ENCODE measurements around the gene KCNK7. TPM values are rescaled to one million over a fixed set of nuclear protein-coding genes. Genes with fewer than 3 reads are reported as not detected.

KCNK7 gene
- total RNA-seq, 4 donors from 2014 or later, result 0.99 to 1.2 (median 1.2) TPM

GRCh38 chr11:65559951-65560537 lies 35.6 kb downstream of the KCNK7 start:
- Histone ChIP-seq H3K4me3 (no peak overlapping the region), H3K4me1 (peaks cover 53 to 62% (median 55%) of the 10 kb centered on the region in 4 donors), H3K27me3 (no peaks in the 10 kb centered on the region), H3K27ac (replicated peaks in 1 of 4) (peak overlapping the region; percentile 87 to 99 (median 97)), H3K36me3 (no peaks in the 10 kb centered on the region), H3K9me3 (no peaks in the 10 kb centered on the region)
- intact Hi-C loops (cut with DNase I), result no loop called here
- TF ChIP-seq POLR2AphosphoS5 (IDR thresholded peaks at IDR 0.05) (no peak), CTCF (IDR thresholded peaks at IDR 0.05) (no peak), EP300 (IDR thresholded peaks at IDR 0.05) (no peak), POLR2A (IDR thresholded peaks at IDR 0.05; ENCODE audit: low read depth) (no peak)
- DNase-seq (ENCODE audit: extremely low spot score), result no peak
- 34% methylated on average over 5 of the region's 5 CpGs for WGBS

DNA sequence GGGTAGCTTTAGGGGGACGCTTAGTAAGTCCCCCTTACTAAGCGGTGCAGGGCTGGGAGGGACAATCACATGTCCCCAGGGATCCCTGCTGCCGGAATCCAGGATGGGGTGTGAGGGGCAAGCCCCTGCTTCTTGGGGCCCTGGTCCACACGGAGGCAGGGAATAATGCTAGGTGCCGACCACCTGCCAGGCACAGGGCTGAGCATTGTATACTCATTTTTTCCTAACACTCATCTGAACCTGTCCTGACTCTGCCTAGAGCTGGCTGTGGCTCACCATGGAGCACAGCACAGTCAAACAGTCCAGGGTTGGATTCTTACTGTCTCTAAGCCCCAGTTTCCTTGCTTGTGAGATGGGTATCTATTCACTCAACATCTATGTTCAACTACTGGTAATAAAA lies 36.1 kb downstream of the KCNK7 start:
- no peaks in the 10 kb centered on the region for H3K9me3 ChIP-seq
- 90% methylated on average over 2 of the region's 5 CpGs for WGBS
- H3K4me1 ChIP-seq, result peaks cover 58 to 67% (median 60%) of the 10 kb centered on the region in 4 donors
- H3K36me3 ChIP-seq, result no peaks in the 10 kb centered on the region
- intact Hi-C loops (cut with DNase I), result no loop called here
- H3K4me3 ChIP-seq, result no peak overlapping the region
- DNase-seq (ENCODE audit: extremely low spot score), result no peak
- H3K27me3 ChIP-seq, result no peaks in the 10 kb centered on the region
- peak overlapping the region; percentile 87 to 99 (median 97) for H3K27ac ChIP-seq (replicated peaks in 1 of 4)
- TF ChIP-seq POLR2AphosphoS5 (IDR thresholded peaks at IDR 0.05) (no peak), CTCF (IDR thresholded peaks at IDR 0.05) (no peak), EP300 (IDR thresholded peaks at IDR 0.05) (no peak), POLR2A (IDR thresholded peaks at IDR 0.05; ENCODE audit: low read depth) (no peak)

GRCh38 chr11:65558930-65559509 lies 36.6 kb downstream of the KCNK7 start:
- intact Hi-C loops (cut with DNase I), result no loop called here
- peak overlapping the region; percentile 87 to 99 (median 97) for H3K27ac ChIP-seq (replicated peaks in 1 of 4)
- H3K36me3 ChIP-seq, result peaks cover 0 to 3% (median under 1%) of the 10 kb centered on the region in 4 donors
- TF ChIP-seq EP300 (IDR thresholded peaks at IDR 0.05), result no peak
- no peak for TF ChIP-seq POLR2A (IDR thresholded peaks at IDR 0.05; ENCODE audit: low read depth)
- peak in 1 of 3 experiments; percentile 15 for TF ChIP-seq CTCF (IDR thresholded peaks at IDR 0.05)
- TF ChIP-seq POLR2AphosphoS5 (IDR thresholded peaks at IDR 0.05), result peak in 1 of 2 donors; percentile 56
- peaks cover 59 to 72% (median 65%) of the 10 kb centered on the region in 4 donors for H3K4me1 ChIP-seq
- peak overlapping the region; percentile 70 to 74 (median 72) for H3K4me3 ChIP-seq
- H3K27me3 ChIP-seq, result no peaks in the 10 kb centered on the region
- WGBS, result 28% methylated on average over 15 of the region's 19 CpGs
- H3K9me3 ChIP-seq, result no peaks in the 10 kb centered on the region
- DNase-seq (ENCODE audit: extremely low spot score), result no peak

- WGBS, result 0% methylated on average over 11 of the region's 79 CpGs
- Histone ChIP-seq H3K9me3 (no peaks in the 10 kb centered on the region), H3K36me3 (peaks cover 0 to 10% (median 8%) of the 10 kb centered on the region in 4 donors), H3K27ac (replicated peaks in 1 of 4) (peak within 1 kb of the TSS; percentile 87 to 99 (median 97)), H3K4me1 (peaks cover 59 to 80% (median 72%) of the 10 kb centered on the region in 4 donors), H3K27me3 (no peaks in the 10 kb centered on the region), H3K4me3 (peak within 1 kb of the TSS; percentile 70 to 74 (median 72))
- TF ChIP-seq POLR2A (IDR thresholded peaks at IDR 0.05; ENCODE audit: low read depth) (peak; percentile 10), POLR2AphosphoS5 (IDR thresholded peaks at IDR 0.05) (peak; percentile 73 to 77), EP300 (IDR thresholded peaks at IDR 0.05) (no peak), CTCF (IDR thresholded peaks at IDR 0.05) (peak in 2 of 3 experiments; percentile 12 to 21)
- intact Hi-C loops (cut with DNase I), result no loop called here
- no peak for DNase-seq (ENCODE audit: extremely low spot score)
Observed at GRCh38 chr11:65558002-65558929, 37.3 kb downstream of the KCNK7 start, which contains the start of gene LTBP3. Gene LTBP3 (minus strand): TSS chr11:65558359. CDS start chr11:65557959, 400 bp downstream.
